Mesothelial cell of epicardium (in vitro differentiated cells): ENCODE results near the gene AGBL5. TPM values are rescaled to one million over a fixed set of nuclear protein-coding genes. Genes with fewer than 3 reads are reported as not detected.

Source experiments
- DNase-seq, 2 experiments: peaks; one replicate each; pipeline ENCODE4 v3.0.0; 2021; ENCODE audit warnings: low spot score in 2 of 2; ENCODE audit not compliant: unreplicated experiment in 2 of 2
- H3K27ac Mint-ChIP-seq: 2 replicates; pipeline ENCODE4 v1.8.0; 2021; ENCODE audit warnings: mixed read lengths
- H3K27me3 Mint-ChIP-seq: 2 replicates; pipeline ENCODE4 v1.8.0; 2021; ENCODE audit warnings: low read depth, mixed read lengths
- H3K36me3 Mint-ChIP-seq: 2 replicates; pipeline ENCODE4 v1.8.0; 2021; ENCODE audit warnings: mixed read lengths
- H3K4me1 Mint-ChIP-seq: 2 replicates; pipeline ENCODE4 v1.8.0; 2021; ENCODE audit warnings: mixed read lengths
- H3K4me3 Mint-ChIP-seq: 2 replicates; pipeline ENCODE4 v1.8.0; 2021; ENCODE audit warnings: mild to moderate bottlenecking, moderate library complexity, mixed read lengths
- H3K9me3 Mint-ChIP-seq: 2 replicates; pipeline ENCODE4 v1.8.0; 2021; ENCODE audit warnings: mixed read lengths
- CTCF ChIP-seq: fragments of 200-600 bp; sonication (generic); IDR thresholded peaks from one replicate; pipeline ENCODE4 v1.5.0; 2021; ENCODE audit warnings: antibody characterized with exemption; ENCODE audit not compliant: unreplicated experiment
- total RNA-seq: library from RNA; stranded (reverse); gene quantifications from 3 replicates; pipeline ENCODE4 v1.2.1, GENCODE V29; 2021

Gene AGBL5
- total RNA-seq, 1 donor from 2014 or later = 45.0 TPM

- no peaks in the 10 kb centered on the region for H3K9me3 Mint-ChIP-seq
Measured at GRCh38 chr2:27057184-27057583, 5.7 kb downstream of the AGBL5 start.

GRCh38 chr2:27058210-27058609 is 6.7 kb downstream of the AGBL5 start:
- Mint-ChIP-seq H3K27ac (no peak overlapping the region), H3K9me3 (no peaks in the 10 kb centered on the region), H3K27me3 (no peaks in the 10 kb centered on the region), H3K36me3 (peaks cover 25% of the 10 kb centered on the region), H3K4me1 (no peaks in the 10 kb centered on the region), H3K4me3 (no peak overlapping the region)
- no peak for TF ChIP-seq CTCF
- no peak for DNase-seq

More at GRCh38 chr2:27057184-27057583, 5.7 kb downstream of the AGBL5 start:
- no peak for DNase-seq
- Mint-ChIP-seq H3K27me3 (no peaks in the 10 kb centered on the region), H3K36me3 (peaks cover 18% of the 10 kb centered on the region), H3K27ac (no peak overlapping the region), H3K4me1 (peaks cover 2% of the 10 kb centered on the region), H3K4me3 (no peak overlapping the region)
- TF ChIP-seq CTCF = no peak

GRCh38 chr2:27059141-27059820 is 7.8 kb downstream of the AGBL5 start:
- no peak for DNase-seq
- no peaks in the 10 kb centered on the region for H3K4me1 Mint-ChIP-seq
- no peak overlapping the region for H3K27ac Mint-ChIP-seq
- no peak for TF ChIP-seq CTCF
- H3K4me3 Mint-ChIP-seq = no peak overlapping the region
- H3K9me3 Mint-ChIP-seq = no peaks in the 10 kb centered on the region
- H3K27me3 Mint-ChIP-seq = no peaks in the 10 kb centered on the region
- peaks cover 31% of the 10 kb centered on the region for H3K36me3 Mint-ChIP-seq

DNA sequence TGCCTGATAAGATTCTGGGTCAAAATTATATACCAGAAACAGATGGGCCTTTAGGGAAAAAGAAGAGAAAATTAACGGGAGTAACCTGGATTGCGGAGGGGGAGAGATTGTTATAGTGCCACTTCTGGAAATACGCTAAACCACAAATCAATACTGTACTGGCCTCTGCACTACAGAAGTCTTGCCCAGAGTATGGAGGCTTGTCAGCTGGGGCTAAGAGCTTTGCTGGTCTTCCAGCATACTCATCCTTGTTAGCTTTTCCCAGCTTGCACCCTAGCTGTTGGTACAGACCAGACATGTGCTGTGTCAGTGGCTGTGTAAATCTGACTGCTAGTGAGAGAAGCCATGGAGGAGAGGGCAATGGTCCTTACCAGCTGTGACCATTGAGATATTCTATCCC is 8.9 kb downstream of the AGBL5 start:
- no peak for TF ChIP-seq CTCF
- no peak for DNase-seq
- H3K4me1 Mint-ChIP-seq = no peaks in the 10 kb centered on the region
- H3K27ac Mint-ChIP-seq = no peak overlapping the region
- H3K9me3 Mint-ChIP-seq = no peaks in the 10 kb centered on the region
- peaks cover 29% of the 10 kb centered on the region for H3K36me3 Mint-ChIP-seq
- H3K27me3 Mint-ChIP-seq = no peaks in the 10 kb centered on the region
- no peak overlapping the region for H3K4me3 Mint-ChIP-seq

GRCh38 chr2:27065128-27065527 is 13.7 kb downstream of the AGBL5 start:
- H3K27me3 Mint-ChIP-seq = no peaks in the 10 kb centered on the region
- peaks cover 31% of the 10 kb centered on the region for H3K36me3 Mint-ChIP-seq
- no peak overlapping the region for H3K27ac Mint-ChIP-seq
- TF ChIP-seq CTCF = no peak
- no peak overlapping the region for H3K4me3 Mint-ChIP-seq
- DNase-seq = no peak
- no peaks in the 10 kb centered on the region for H3K9me3 Mint-ChIP-seq
- H3K4me1 Mint-ChIP-seq = peaks cover 8% of the 10 kb centered on the region

DNA sequence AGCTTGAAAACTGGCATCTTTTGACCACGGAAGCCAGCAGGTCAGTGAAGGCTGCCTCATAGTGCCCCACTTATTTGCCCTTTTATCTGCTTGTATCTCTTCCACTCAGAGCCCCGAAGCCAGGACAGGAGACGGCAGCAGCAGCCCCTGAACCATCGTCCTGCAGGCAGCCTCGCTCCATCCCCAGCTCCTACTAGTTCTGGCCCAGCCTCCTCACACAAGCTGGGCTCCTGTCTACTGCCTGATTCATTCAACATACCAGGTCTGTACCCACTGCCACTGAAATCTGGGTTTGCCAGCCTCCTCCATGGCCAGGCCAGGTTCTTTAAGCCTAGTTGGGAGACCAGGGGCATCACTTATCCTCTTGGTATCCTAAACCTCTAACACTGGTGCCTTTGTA is 15.9 kb downstream of the AGBL5 start:
- H3K27me3 Mint-ChIP-seq = no peaks in the 10 kb centered on the region
- H3K36me3 Mint-ChIP-seq = peaks cover 29% of the 10 kb centered on the region
- TF ChIP-seq CTCF = no peak
- no peak overlapping the region for H3K4me3 Mint-ChIP-seq
- peaks cover 22% of the 10 kb centered on the region for H3K4me1 Mint-ChIP-seq
- H3K27ac Mint-ChIP-seq = peak overlapping the region; percentile 53
- no peak for DNase-seq
- H3K9me3 Mint-ChIP-seq = no peaks in the 10 kb centered on the region
